Measurements from ENCODE around the gene RAD51D.
"Not testable (repeated sequence)": the region's sequence is repeated elsewhere in the genome, so short reads cannot be mapped to it uniquely, and the experiment has no call there.

The RAD51D gene

GRCh38 chr17:35119370-35120165, at the start of gene RAD51D:
Gene RAD51D, minus strand, starts transcription at chr17:35119860. Its CDS starts 247 bp downstream, at chr17:35119613.
- FAIRE-seq: no peak

- no peak for FAIRE-seq
Measured at GRCh38 chr17:35167666-35168065, 48.0 kb upstream of the RAD51D start.

- FAIRE-seq: no peak
Measured at GRCh38 chr17:35167046-35167445, 47.4 kb upstream of the RAD51D start.

GRCh38 chr17:35166526-35166925, 46.9 kb upstream of the RAD51D start:
- FAIRE-seq: no peak

GRCh38 chr17:35164716-35165115, 45.1 kb upstream of the RAD51D start:
- no peak for FAIRE-seq

- no peak for FAIRE-seq
Measured at GRCh38 chr17:35163886-35164285, 44.2 kb upstream of the RAD51D start.

- no peak for FAIRE-seq
Measured at GRCh38 chr17:35162755-35163154, 43.1 kb upstream of the RAD51D start.

GRCh38 chr17:35161281-35161761, 41.7 kb upstream of the RAD51D start:
- no peak for FAIRE-seq

GRCh38 chr17:35160354-35161201, 40.9 kb upstream of the RAD51D start:
- no peak for FAIRE-seq

GRCh38 chr17:35159940-35160339, 40.3 kb upstream of the RAD51D start:
- no peak for FAIRE-seq

- no peak for FAIRE-seq
Measured at GRCh38 chr17:35155246-35155645, 35.6 kb upstream of the RAD51D start.

- FAIRE-seq: no peak
Measured at GRCh38 chr17:35154196-35155165, 34.8 kb upstream of the RAD51D start.

- FAIRE-seq: no peak
Measured at GRCh38 chr17:35152421-35153140, 32.9 kb upstream of the RAD51D start.

- not testable (repeated sequence) for FAIRE-seq
Measured at GRCh38 chr17:35151080-35151479, 31.4 kb upstream of the RAD51D start.

- no peak for FAIRE-seq
Measured at GRCh38 chr17:35149941-35150340, 30.3 kb upstream of the RAD51D start.

- no peak for FAIRE-seq
Measured at GRCh38 chr17:35148144-35148543, 28.5 kb upstream of the RAD51D start.

- no peak for FAIRE-seq
Measured at GRCh38 chr17:35147375-35147905, 27.8 kb upstream of the RAD51D start, which contains the start of gene UNC45B. Gene UNC45B, plus strand, starts transcription at chr17:35147817. Its CDS starts 447 bp downstream, at chr17:35148264.

GRCh38 chr17:35146214-35146833, 26.7 kb upstream of the RAD51D start:
- FAIRE-seq: no peak

GRCh38 chr17:35144840-35145239, 25.2 kb upstream of the RAD51D start:
- FAIRE-seq: no peak

- FAIRE-seq: no peak
Measured at GRCh38 chr17:35142467-35142796, 22.8 kb upstream of the RAD51D start.

Measured in colon (tissue), 2 donors.